Pulmonary artery endothelial cell (primary cell): ENCODE results near the gene EARS2. TPM values are rescaled to one million over a fixed set of nuclear protein-coding genes. Genes with fewer than 3 reads are reported as not detected.
"Not testable (repeated sequence)": the region's sequence is repeated elsewhere in the genome, so short reads cannot be mapped to it uniquely, and the experiment has no call there.

Source experiments
- DNase-seq: peaks from one replicate; pipeline ENCODE4 v3.0.0-alpha.2; 2011; ENCODE audit warnings: low read depth, low spot score
- total RNA-seq: library from RNA; depleted of rRNA; stranded (reverse); fragments of >200 nt; gene quantifications from 2 replicates; pipeline ENCODE4 v1.2.3, GENCODE V29; 2014

Gene EARS2
- total RNA-seq, 1 donor from 2014 or later, result 24.5 TPM

DNA sequence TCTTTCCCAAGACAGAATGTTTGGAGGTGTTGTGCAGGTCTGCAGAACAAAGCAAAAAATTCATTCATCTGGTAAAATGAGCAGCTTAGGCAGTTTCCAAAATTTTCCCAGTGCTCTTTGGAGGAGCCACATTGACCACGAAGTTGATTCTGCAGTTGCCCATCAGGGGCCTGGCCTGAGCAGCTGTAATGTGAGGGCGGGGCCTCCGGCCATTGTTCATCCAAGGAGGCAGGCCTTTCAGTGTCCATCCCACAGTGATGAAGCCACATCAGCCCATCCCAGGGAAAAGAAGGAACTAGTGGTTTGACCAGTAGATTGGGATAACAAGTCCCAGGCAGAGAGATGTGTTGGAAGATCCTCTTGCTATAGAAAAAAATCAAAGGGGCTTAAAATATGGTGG, 10.5 kb upstream of the EARS2 start:
- DNase-seq, result no peak

- no peak for DNase-seq
Measured at GRCh38 chr16:23566724-23567123, 9.6 kb upstream of the EARS2 start.

DNA sequence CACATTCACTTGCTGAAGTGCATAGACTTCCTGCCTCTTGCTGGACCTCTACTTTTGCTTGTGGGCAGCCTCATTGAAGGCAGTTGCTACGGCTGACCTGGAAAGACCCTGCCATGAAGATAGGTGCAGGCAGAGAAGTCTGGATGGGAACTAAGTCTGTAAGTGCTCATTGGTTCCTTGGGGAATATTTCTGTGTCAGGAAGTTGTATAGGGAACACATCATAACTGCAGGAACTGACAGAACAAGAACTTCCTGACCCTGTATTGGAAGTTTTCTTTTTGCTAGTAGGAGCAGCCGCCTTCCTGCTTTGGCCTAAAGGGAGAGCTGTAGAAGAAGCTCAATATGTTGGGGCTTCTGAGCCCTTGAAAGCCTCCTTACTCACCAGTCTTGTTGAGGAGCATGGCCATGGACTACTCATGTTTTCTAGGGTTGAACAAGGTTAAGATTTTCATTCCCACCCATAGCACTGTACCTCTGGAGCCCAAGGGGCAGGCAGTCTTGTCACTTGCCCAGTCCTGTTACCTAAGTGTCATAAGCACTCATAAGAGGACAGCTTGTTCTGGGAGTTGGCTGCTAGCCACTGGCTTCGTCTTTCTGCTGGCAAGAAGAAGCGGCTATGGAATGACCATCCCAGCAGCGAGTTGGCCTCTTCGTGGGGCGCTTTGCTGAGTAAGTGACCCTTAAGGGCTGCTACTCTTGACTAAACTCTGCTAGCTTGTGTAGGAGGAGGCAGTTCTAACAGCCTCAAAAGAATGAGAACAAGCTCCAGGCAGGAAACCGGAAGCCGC, 7.6 kb upstream of the EARS2 start:
- no peak for DNase-seq

DNA sequence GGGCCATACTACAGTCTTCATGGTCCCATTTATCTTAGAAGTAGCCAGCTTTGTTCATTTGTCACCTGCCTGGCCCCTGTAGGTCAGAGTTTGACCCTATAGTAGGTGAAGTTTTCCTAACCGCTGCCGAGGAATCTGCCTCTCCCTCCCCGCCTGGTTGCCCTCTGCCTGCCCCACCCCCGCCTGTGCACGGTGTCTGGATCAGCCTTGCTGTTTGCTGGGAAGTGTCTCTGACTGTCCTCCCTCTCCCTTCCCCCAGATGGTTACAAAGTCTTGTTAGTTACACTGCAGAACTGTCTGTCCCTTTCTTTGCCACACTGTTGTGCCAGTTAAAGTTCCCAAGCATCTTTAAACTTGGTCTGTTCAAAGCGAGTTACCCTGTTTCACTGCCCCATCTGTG, 6.0 kb upstream of the EARS2 start:
- DNase-seq, result no peak

- no peak for DNase-seq
Measured at GRCh38 chr16:23562505-23562904, 5.4 kb upstream of the EARS2 start.

DNA sequence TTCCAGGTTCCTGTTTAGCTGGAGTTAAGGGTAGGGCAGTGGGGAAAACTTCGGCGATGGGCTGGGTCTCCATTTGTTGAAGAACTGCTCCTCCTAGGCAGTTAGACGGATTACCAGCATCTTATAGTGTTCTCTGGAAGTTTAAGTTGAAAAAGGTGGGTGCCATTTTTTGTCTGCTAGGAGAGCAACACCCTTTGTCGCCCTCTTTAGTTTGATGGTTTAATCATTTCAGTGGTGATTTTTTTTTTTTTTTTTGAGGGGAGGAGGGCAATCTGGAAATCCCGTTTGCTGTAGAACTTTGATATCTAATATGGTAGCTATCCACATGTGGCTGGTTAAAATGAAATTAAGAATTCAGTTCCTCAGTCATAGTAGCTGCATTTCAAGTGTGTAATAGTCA, 4.4 kb upstream of the EARS2 start:
- DNase-seq, result no peak

DNA sequence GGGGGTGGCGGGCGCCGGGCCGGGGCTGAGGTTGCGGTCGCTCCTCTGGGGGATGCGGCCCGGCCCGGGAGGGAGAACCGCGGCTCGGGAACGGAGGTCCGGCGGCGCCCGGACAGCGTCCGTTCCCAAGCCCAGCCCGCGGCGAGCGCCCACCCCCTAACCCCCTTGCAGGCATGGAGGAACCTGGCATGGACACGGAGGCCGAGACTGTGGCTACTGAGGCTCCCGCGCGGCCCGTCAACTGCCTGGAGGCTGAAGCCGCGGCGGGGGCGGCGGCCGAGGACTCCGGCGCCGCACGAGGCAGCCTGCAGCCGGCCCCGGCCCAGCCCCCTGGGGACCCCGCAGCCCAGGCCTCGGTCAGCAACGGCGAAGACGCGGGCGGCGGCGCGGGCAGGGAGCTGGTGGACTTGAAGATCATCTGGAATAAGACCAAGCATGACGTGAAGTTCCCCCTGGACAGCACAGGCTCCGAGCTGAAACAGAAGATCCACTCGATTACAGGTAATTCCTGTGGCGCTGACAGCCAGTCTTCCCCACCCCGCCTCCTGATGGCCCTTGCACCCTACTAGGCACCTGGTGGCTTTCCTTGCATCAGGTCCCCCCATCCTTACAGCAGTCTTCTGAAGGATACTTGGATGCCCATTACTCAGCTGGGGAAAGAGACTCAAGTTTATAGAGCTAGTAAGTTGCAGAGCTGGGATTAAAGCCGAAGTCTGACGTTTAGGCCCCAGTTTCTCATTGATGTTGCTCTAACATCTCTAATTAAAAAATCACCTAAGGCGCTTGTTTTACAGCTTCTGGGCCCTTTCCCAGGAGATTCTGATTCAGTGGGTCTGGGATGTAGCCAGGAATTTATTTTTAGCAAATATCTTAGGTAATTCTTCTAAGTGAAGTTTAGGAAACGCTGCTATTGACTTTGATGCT, 891 bp upstream of the EARS2 start:
- no peak for DNase-seq

- DNase-seq, result no peak
Measured at GRCh38 chr16:23554536-23554935, 2.6 kb downstream of the EARS2 start.

GRCh38 chr16:23552161-23552560, 5.0 kb downstream of the EARS2 start:
- no peak for DNase-seq

- DNase-seq, result no peak
Measured at GRCh38 chr16:23549938-23550337, 7.2 kb downstream of the EARS2 start.

- no peak for DNase-seq
Measured at GRCh38 chr16:23544436-23544835, 12.7 kb downstream of the EARS2 start.

- DNase-seq, result not testable (repeated sequence)
Measured at GRCh38 chr16:23540817-23541178, 16.4 kb downstream of the EARS2 start.

DNA sequence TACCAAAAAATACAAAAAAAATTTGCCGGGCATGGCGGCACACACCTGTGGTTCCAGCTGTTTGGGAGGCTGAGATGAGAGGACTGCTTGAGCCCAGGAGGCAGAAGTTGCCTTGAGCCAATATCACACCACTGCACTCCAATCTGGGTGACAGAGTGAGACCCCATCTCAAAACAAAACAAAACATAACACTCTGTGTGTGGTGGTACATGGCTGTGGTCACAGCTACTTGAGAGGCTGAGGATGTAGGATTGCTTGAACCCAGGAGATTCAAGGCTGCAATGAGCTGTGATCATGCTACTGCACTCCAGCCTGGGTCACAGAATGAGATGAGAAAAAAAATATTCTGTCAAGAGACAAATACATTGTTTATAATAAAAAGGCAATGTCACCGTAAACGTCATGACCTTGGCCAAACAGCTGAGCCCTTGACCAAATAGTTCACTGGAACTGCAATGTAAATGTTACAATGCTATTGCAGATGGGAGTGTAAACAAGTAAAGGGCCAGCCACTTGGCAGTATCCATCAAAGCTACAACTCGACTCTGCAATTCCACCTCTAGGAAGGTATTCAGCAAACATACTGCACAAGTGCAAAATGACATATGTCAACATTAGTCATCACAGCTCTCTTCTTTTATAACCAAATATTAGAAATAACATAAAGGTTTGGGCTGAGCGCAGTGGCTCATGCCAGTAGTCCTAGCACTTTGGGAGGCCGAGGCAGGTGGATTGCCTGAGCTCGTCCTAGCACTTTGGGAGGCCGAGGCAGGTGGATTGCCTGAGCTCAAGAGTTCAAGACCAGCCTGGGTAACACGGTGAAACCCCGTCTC, 16.9 kb downstream of the EARS2 start:
- DNase-seq, result no peak

- no peak for DNase-seq
Measured at GRCh38 chr16:23538919-23539278, 18.3 kb downstream of the EARS2 start.

DNA sequence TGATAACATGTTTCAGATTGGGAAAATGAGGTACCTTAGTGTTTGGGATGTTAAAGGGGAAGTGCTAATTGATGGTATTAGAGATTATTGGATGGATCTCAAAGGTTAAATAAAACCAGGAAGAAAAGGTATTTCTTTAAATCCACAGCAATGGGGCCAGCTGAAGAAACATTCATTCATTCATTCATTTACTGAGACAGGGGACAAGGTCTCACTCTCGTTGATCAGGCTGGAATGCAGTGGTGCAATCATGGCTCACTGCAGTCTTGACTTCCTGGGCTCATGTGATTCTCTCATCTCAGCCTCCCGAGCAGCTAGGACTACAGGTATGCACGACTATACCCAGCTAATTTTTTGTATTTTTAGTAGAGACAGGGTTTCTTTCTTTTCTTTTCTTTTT, 19.8 kb downstream of the EARS2 start:
- DNase-seq, result no peak

GRCh38 chr16:23535901-23536300, 21.2 kb downstream of the EARS2 start:
- no peak for DNase-seq

- no peak for DNase-seq
Measured at GRCh38 chr16:23534868-23535860, 22.0 kb downstream of the EARS2 start.

GRCh38 chr16:23532448-23532847, 24.7 kb downstream of the EARS2 start:
- no peak for DNase-seq

DNA sequence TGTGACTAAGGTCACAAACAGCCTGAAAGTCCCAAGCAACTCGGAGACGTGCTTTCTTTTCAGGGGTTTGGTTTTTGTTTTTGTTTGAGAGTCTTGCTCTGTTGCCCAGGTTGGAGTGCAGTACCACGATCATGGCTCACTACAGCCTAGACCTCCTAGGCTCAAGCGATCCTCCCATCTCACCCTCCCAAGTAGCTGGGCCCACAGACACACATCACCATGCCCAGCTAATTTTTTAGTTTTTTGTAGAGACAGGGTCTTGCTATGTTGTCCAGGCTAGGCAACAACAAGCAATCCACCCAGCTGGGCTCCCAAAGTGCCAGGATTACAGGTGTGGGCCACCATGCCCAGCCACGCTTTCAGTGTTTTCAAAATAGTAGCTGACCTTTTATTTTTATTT, 27.1 kb downstream of the EARS2 start:
- DNase-seq, result no peak

DNA sequence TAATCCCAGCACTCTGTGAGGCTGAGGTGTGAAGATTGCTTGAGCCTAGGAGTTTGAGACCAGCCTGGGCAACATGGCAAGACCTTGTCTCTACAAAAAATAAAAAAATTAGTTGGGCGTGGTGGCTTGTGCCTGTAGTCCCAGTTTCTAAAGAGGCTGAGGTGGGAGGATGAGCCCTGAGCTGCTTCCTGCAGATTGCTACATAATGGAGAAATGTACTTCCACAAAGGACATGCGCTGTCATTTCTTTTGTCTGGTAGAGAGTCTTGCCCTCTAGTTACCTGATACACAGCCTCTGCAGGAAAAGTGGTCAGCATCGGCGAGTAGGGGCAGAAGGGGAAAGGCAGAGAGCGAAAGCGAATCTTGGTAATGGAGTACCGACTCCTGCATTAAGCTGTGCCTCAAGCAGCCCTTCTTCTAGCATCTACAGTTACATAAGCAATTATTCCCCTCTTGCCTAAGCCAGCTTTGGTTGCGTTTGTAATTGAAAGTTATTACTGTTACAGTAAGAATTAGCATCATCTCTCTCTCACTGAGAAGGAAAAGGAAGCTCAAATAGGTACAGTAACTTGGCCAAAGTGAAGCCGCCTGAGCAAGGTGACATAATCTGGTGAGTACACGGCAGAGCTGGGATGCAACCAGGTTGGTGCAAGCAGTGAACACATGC, 28.4 kb downstream of the EARS2 start:
- DNase-seq, result no peak
